ENCODE data around the gene BNC2. TPM values are rescaled to one million over a fixed set of nuclear protein-coding genes. Genes with fewer than 3 reads are reported as not detected.

Gene BNC2
- total RNA-seq, 1 experiment from 2014 or later = 43.6 TPM

DNA sequence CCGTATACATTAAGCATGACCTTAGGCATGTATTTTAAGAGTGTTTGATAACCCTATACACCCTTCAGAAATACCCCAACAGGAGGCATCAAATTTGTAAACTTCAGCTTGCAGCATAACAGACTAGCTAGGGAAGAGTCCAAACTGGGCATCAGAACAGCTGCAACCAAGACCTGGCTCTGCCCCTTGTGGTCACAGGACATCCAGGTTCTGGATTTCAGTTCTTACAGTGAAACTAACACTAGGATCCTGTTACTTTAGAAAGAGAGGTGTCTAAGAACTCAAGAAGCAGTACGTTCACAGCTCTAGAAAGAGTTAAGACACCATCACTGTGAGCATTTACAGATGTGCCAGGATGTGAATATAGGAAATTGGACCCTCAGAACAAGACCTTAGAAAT, 229.8 kb downstream of the BNC2 start:
- TF ChIP-seq, protein P1, sequence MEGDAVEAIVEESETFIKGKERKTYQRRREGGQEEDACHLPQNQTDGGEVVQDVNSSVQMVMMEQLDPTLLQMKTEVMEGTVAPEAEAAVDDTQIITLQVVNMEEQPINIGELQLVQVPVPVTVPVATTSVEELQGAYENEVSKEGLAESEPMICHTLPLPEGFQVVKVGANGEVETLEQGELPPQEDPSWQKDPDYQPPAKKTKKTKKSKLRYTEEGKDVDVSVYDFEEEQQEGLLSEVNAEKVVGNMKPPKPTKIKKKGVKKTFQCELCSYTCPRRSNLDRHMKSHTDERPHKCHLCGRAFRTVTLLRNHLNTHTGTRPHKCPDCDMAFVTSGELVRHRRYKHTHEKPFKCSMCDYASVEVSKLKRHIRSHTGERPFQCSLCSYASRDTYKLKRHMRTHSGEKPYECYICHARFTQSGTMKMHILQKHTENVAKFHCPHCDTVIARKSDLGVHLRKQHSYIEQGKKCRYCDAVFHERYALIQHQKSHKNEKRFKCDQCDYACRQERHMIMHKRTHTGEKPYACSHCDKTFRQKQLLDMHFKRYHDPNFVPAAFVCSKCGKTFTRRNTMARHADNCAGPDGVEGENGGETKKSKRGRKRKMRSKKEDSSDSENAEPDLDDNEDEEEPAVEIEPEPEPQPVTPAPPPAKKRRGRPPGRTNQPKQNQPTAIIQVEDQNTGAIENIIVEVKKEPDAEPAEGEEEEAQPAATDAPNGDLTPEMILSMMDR (conservative IDR thresholded peaks at IDR 0.05) = peak; percentile 61
- Histone ChIP-seq H3K56ac (ENCODE audit: insufficient read length, low read depth, low read length) (no peak overlapping the region), H2BK15ac (ENCODE audit: low read depth, low read length) (no peak overlapping the region), H3K9ac (ENCODE audit: extremely low read depth, insufficient read length, low read length) (no peak overlapping the region), H2BK5ac (ENCODE audit: insufficient read length, low read length) (no peak overlapping the region), H3K79me1 (ENCODE audit: insufficient read depth, low read depth, low read length, poor library complexity, severe bottlenecking) (peaks cover 3% of the 10 kb centered on the region), H4K20me1 (ENCODE audit: control insufficient read depth, insufficient read depth, insufficient read length) (no peaks in the 10 kb centered on the region), H3K14ac (ENCODE audit: insufficient read depth, low read length) (no peak overlapping the region), H3T11ph (ENCODE audit: low read length) (no peak overlapping the region), H3K27ac (ENCODE audit: insufficient read length, low read depth, low read length) (no peak overlapping the region), H4K91ac (ENCODE audit: insufficient read length, low read depth, low read length) (no peak overlapping the region), H2BK20ac (ENCODE audit: low read depth, low read length, poor library complexity, severe bottlenecking) (no peak overlapping the region), H3K27me3 (ENCODE audit: insufficient read depth, low read length) (no peaks in the 10 kb centered on the region), H3K23ac (ENCODE audit: insufficient read length, low read depth, low read length) (no peak overlapping the region), H2AFZ (ENCODE audit: low read length) (no peak overlapping the region), H3K18ac (ENCODE audit: insufficient read length, low read depth, low read length) (no peak overlapping the region), H3K9me3 (ENCODE audit: control insufficient read depth, low read depth, low read length) (no peaks in the 10 kb centered on the region), H2AK5ac (ENCODE audit: insufficient read length, low read length) (no peak overlapping the region), H2BK120ac (ENCODE audit: low read depth, low read length, poor library complexity, severe bottlenecking) (no peak overlapping the region), H3K4me2 (ENCODE audit: insufficient read depth, insufficient read length, low read length) (no peak overlapping the region), H3K79me2 (ENCODE audit: insufficient read depth, low read length) (no peaks in the 10 kb centered on the region), H4K5ac (ENCODE audit: insufficient read length, low read depth, low read length) (no peak overlapping the region), H2BK12ac (ENCODE audit: insufficient read length, low read depth, low read length) (no peak overlapping the region), H3K23me2 (ENCODE audit: insufficient read length, low read depth, low read length, poor library complexity, severe bottlenecking) (no peaks in the 10 kb centered on the region), H3K4ac (ENCODE audit: low read depth, low read length) (no peak overlapping the region), H4K8ac (replicated peaks; ENCODE audit: insufficient read length, low read depth, low read length) (no peak overlapping the region), H3K4me1 (ENCODE audit: insufficient read depth, low read length) (peaks cover 2% of the 10 kb centered on the region; the same call in 1 of the 2 replicates)
- no CpG with 5 or more reads among the region's 2 CpGs for WGBS (ENCODE audit: extremely low coverage, insufficient read length, low lambda C conversion rate)
- Mint-ChIP-seq H3K27ac (peak overlapping the region in 2 of 3 experiments; percentile 33 to 40; a peak in 2 of 7 replicates), H3K36me3 (ENCODE audit: insufficient read depth in 1 of 3, low read depth in 3 of 3) (no peaks in the 10 kb centered on the region; a peak in 1 of 7 replicates), H3K27me3 (ENCODE audit: low read depth) (no peaks in the 10 kb centered on the region), H3K9me3 (no peaks in the 10 kb centered on the region), H3K4me1 (peaks cover 30 to 36% of the 10 kb centered on the region in 2 experiments), H3K4me3 (no peak overlapping the region)
- DNase-seq = no peak

Data from H9 (cell line).